GM12865 (cell line): ENCODE data around the gene GPC6.
A peak's percentile ranks its signal among the peaks of the same experiment; 100 is the strongest.

Experiments used
- DNase-seq: peaks from one replicate; pipeline ENCODE4 v3.0.0; 2010; ENCODE audit warnings: low read depth
- H3K4me3 ChIP-seq: 2 replicates; pipeline ENCODE4 v1.5.1; 2011; ENCODE audit warnings: mild to moderate bottlenecking, low read depth, low read length, control low read depth
- CTCF ChIP-seq: IDR thresholded peaks from 2 replicates; pipeline ENCODE4 v1.5.1; 2011; ENCODE audit warnings: low read length, control low read depth, low read depth, inconsistent platforms; ENCODE audit not compliant: insufficient read depth; ENCODE audit errors: missing control alignments

GPC6 gene

DNA sequence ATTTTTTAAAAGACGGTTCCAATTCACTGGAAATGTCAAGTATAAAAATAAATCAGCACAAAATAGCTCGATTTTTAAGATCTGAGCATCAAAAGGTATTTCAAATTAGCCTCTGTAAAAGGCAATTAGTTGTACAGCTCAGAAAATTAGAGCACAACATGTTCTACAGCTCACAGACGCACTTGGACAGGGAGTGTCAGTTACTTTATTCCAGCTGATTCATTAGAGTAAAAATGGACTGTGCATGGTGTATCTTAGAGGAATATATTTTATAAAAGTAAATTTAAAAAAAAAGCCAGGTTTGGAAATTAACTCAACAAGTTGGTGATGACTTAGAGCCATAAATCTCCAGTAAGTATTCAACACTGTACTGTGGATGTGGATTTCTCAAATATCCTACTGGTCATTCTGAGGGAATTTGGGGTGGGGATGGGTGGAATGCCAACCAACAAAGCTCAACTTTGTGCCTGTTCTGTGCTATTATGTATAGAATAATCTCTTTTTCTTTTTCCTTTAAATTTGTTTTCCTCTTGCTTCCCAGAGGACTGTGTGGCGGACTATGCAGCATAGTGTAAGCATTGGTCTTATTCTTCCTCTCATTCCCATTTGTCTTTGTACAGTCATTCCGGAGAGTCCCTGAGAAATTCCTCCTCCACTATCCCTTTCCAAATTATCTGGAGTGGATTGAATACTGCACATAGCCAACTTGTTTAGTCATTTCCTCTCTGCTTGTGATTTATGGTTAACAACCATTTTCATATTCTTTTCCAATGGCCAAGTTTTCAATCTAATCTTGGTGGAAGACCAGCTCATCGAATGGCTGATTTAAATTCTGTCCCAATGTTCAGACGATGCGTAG, 1083.6 kb downstream of the GPC6 start:
- no peak for TF ChIP-seq CTCF
- DNase-seq: no peak
- H3K4me3 ChIP-seq: no peak overlapping the region

DNA sequence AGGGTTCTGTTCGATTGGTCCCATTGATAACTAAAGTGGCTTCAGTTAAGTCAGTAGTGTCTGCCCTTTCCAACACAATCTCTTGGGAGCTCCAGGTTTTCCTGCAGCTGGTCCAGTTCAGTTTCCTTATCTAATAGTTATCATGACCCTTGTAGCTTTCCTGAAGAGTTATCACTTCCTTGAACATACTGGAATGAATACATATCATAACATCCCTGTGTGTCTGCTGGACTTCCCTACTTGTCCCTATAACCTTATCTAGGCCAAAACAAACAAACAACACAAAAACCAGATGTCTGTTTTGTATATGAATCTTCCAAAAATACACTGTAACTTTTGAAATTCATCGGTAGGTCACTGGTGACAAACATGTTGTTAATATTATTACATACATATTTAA, 1085.3 kb downstream of the GPC6 start:
- TF ChIP-seq CTCF: no peak
- DNase-seq: no peak
- no peak overlapping the region for H3K4me3 ChIP-seq

DNA sequence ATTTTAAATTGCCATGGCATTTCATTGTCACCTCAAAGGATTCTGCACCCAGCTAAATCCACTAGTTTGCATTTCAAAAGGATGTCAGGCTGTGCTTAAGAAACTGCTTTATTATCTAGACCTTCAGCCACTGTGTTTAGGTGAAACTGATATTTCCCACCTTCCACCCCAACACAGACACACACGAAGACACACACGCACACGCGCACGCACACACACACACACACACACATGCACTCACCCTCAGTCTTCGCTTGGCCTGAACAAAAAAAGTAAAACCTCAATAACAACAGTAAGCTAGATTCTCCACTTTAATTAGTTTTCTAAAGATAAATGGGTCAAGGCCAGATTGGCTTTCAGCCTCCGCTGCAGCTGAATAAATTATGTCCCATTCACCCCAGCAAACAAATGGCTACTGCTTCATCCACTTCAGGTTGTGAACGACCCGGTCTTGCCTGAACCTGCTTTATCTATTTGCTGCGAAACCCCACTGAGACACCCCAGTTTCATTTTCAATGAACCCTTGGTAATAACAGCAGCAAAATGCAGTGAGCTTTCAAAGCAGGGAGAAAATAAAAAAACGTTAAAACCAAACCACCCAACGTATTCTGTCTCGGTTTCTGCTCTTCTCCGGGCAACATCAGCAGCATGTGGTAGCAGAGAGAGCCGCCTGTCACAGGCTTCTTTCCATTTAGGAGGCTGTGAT, 1086.1 kb downstream of the GPC6 start:
- DNase-seq: peak; percentile 85
- TF ChIP-seq CTCF: no peak
- no peak overlapping the region for H3K4me3 ChIP-seq

DNA sequence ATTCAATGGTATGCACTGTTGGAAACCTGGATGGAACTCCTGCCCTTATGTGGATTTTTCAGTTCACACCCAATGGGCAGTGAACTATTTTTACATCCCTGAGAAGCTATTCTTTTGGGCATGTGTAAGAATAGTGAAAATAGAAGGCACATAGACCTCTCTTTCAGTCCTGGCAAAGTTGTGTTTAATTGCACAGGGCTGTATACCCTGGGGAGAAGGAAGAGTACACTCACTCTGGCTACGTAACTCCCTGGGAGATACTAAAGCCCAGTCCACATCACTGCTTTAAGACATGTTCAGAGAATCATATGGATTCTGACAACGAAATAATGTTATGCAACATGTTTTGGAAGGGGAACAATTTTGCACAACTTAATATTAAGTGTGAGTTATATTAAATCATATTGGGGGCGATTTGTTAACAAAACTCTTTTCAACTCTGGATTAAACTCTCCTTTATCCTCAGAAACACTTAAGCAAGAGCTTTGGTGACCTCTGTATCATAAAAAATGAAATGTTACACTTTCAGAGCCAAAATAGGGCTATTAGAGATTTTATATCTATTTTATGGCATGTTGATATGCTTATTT, 1086.8 kb downstream of the GPC6 start:
- no peak overlapping the region for H3K4me3 ChIP-seq
- no peak for TF ChIP-seq CTCF

DNA sequence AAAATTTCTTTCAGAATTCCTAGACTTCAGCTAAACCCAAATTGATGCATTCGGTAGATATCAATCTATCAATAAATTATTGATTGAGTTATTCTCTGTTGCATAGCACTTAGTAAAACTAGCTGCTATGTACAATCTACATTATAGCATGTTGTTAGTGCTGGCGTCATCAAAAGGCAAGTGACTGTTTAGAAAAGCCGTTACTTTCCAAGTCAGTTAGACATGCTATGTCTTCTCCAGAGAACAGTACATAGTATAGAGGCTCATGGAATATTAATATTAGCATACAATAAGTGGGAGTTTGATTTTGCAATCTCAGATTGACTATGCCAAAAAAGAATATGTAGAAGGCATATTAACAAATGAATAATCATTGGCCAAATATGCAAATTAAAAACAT, 1087.3 kb downstream of the GPC6 start:
- no peak overlapping the region for H3K4me3 ChIP-seq
- no peak for TF ChIP-seq CTCF
- no peak for DNase-seq

More for the DNA sequence above, 1086.8 kb downstream of the GPC6 start:
- no peak for DNase-seq

- H3K4me3 ChIP-seq: no peak overlapping the region
- no peak for DNase-seq
- no peak for TF ChIP-seq CTCF
These were observed 1088.6 kb downstream of the GPC6 start for GRCh38 chr13:94315188-94315587.
